Esophagus (tissue), 2 donors: ENCODE measurements around the gene SUZ12. TPM values are rescaled to one million over a fixed set of nuclear protein-coding genes. Genes with fewer than 3 reads are reported as not detected.

Experiments used
- polyA plus RNA-seq, 2 donors: library from polyadenylated mRNA; stranded (reverse); fragments of 200-250 nt; gene quantifications; one replicate each; pipeline ENCODE4 v1.2.3, GENCODE V29; 2013
- donor health status: healthy with polysubstance abuse.
- donor health status: Bipolar disorder and iron deficiency.

The SUZ12 gene
- polyA plus RNA-seq, 2 donors = 8.9 to 12.1 TPM

Other genes starting within 250 kb of the SUZ12 start
- gene COPRS, start 77.8 kb upstream of the SUZ12 start, polyA plus RNA-seq = 10 to 100 TPM; 18.5 to 26.8 TPM
- gene UTP6, start 35.3 kb upstream of the SUZ12 start, polyA plus RNA-seq = 10 to 100 TPM; 32.9 to 43.2 TPM
- 10 to 100 TPM in 1 of 2 donors, 1 to 10 TPM in 1; 6.1 to 14.2 TPM for gene LRRC37B, start 70.4 kb downstream of the SUZ12 start, polyA plus RNA-seq
- 10 to 100 TPM; 17.7 to 38.3 TPM for gene RHOT1, start 205.5 kb downstream of the SUZ12 start, polyA plus RNA-seq